K562 (cell line): ENCODE measurements around the gene CRYBG2. TPM values are rescaled to one million over a fixed set of nuclear protein-coding genes. Genes with fewer than 3 reads are reported as not detected.

ENCODE experiments used
- CHD7 ChIP-seq: fragments of 200-600 bp; sonication (generic); IDR thresholded peaks from one replicate; pipeline ENCODE4 v1.6.1; 2012; ENCODE audit warnings: mild to moderate bottlenecking, low read depth, low read length, inconsistent platforms
- COPS2 ChIP-seq: fragments of 450-650 bp; conservative IDR thresholded peaks from 2 replicates; pipeline ENCODE4 v1.6.1; 2016; ENCODE audit warnings: mild to moderate bottlenecking, moderate library complexity
- DNMT1 ChIP-seq: fragments of 450-650 bp; IDR thresholded peaks from 2 replicates; pipeline ENCODE4 v1.6.1; 2016; ENCODE audit warnings: antibody characterized with exemption, mild to moderate bottlenecking
- FOXA1 ChIP-seq: fragments of 450-650 bp; IDR thresholded peaks from 2 replicates; pipeline ENCODE4 v1.6.1; 2016; ENCODE audit warnings: mild to moderate bottlenecking, borderline replicate concordance
- HES1 ChIP-seq: fragments of 450-650 bp; IDR thresholded peaks from 2 replicates; pipeline ENCODE4 v1.6.1; 2016; ENCODE audit warnings: low read depth, mild to moderate bottlenecking, moderate library complexity
- HEY1 ChIP-seq: fragments of 250-450 bp; sonication (Bioruptor Pico); IDR thresholded peaks from 2 replicates; pipeline ENCODE4 v1.5.0; 2020; ENCODE audit warnings: mild to moderate bottlenecking, moderate library complexity, borderline replicate concordance
- PATZ1 ChIP-seq: fragments of 250-450 bp; sonication (Bioruptor Pico); IDR thresholded peaks from 2 replicates; pipeline ENCODE4 v1.5.0; 2020; ENCODE audit warnings: mild to moderate bottlenecking, borderline replicate concordance
- POLR2G ChIP-seq: fragments of 200-400 bp; formaldehyde crosslinking; IDR thresholded peaks from 2 replicates; pipeline ENCODE4 v1.6.1; 2017; ENCODE audit warnings: low read depth, mild to moderate bottlenecking, antibody characterized with exemption, low read length, moderate library complexity
- RCOR1 ChIP-seq, 2 experiments: IDR thresholded peaks; 2 replicates each; pipeline ENCODE4 v1.6.1; 2012; ENCODE audit warnings: low read depth in 2 of 2, low read length in 2 of 2, borderline replicate concordance in 1 of 2, improper control_type of control experiment in 1 of 2
- TAF9B ChIP-seq: fragments of 450-650 bp; IDR thresholded peaks from 2 replicates; pipeline ENCODE4 v1.6.1; 2018; ENCODE audit warnings: mild to moderate bottlenecking; ENCODE audit not compliant: partially characterized antibody
- ZKSCAN3 ChIP-seq: fragments of 250-450 bp; sonication (Bioruptor Pico); IDR thresholded peaks from 2 replicates; pipeline ENCODE4 v1.4.0; 2020
- ZNF165 ChIP-seq: fragments of 250-450 bp; sonication (Bioruptor Pico); IDR thresholded peaks from 2 replicates; pipeline ENCODE4 v1.4.0; 2020; ENCODE audit warnings: borderline replicate concordance
- ZNF239 ChIP-seq: fragments of 250-450 bp; sonication (Bioruptor Pico); IDR thresholded peaks from 2 replicates; pipeline ENCODE4 v1.4.0; 2020; ENCODE audit warnings: mild to moderate bottlenecking
- ZNF274 ChIP-seq: IDR thresholded peaks from 2 replicates; pipeline ENCODE4 v1.6.1; 2011; ENCODE audit warnings: low read depth, mild to moderate bottlenecking, low read length, moderate library complexity, borderline replicate concordance
- ZNF766 ChIP-seq: fragments of 200-800 bp; sonication (Bioruptor generic); conservative IDR thresholded peaks from 2 replicates; pipeline ENCODE4 v1.6.1; 2016; ENCODE audit warnings: missing genetic modification characterization, missing compliant biosample characterization
- polyA plus RNA-seq, 8 experiments: library from polyadenylated mRNA; depleted of rRNA in 4 of 8; stranded (reverse) in 5 of 8; unstranded in 3 of 8; fragments of >200 nt; fragmentation: Nextera tagmentation in 2 of 8; fragmentation: Illumina TruSeq in 1 of 8; extraction: Ambion mirVana in 2 of 8; extraction: Trizol in 1 of 8; gene quantifications; 2 replicates each; pipeline versions ENCODE4 v1.2.1 to v1.2.3, GENCODE V29; 2011 to 2014; ENCODE audit warnings: inconsistent platforms in 1 of 8, missing spikeins in 1 of 8
- total RNA-seq, 7 experiments: library from RNA; depleted of rRNA in 6 of 7; stranded (reverse); fragments of >200 nt in 6 of 7; fragmentation: Illumina TruSeq in 2 of 7; extraction: Trizol in 2 of 7; gene quantifications; 2 replicates each; pipeline versions ENCODE4 v1.2.1 to v1.2.3, GENCODE V29; 2011 to 2021; ENCODE audit warnings: low replicate concordance in 1 of 7

CRYBG2 gene
- total and polyA plus RNA-seq, 9 of the 15 experiments (the other 6 are each of a cell fraction or from before 2014, with no cell fraction given): 0.39 to 8.5 (median 3.7) TPM

- TF ChIP-seq CHD7 (no peak), HEY1 (CRISPR knock-in tag) (no peak), HES1 (peak; percentile 55; the same call in 1 of the 2 replicates), ZNF165 (CRISPR knock-in tag) (no peak), ZNF274 (no peak), ZKSCAN3 (CRISPR knock-in tag) (no peak), FOXA1 (no peak), RCOR1 (IDR thresholded peaks at IDR 0.05; ENCODE audit: borderline replicate concordance in 1 of 2, low read depth in 2 of 2, low read length in 2 of 2) (peak; percentile 61 to 97; a peak in 3 of 4 replicates), COPS2 (no peak), DNMT1 (no peak), ZNF239 (CRISPR knock-in tag) (no peak), TAF9B (no peak), ZNF766 (0 out of 2 replicates have a peak, but pooled peaks have one; percentile 40), POLR2G (no peak), PATZ1 (CRISPR knock-in tag) (no peak)
Observed at GRCh38 chr1:26387447-26387846, 33.5 kb upstream of the CRYBG2 start (continued).
